Measurements from ENCODE around the gene RAVER2. TPM values are rescaled to one million over a fixed set of nuclear protein-coding genes. Genes with fewer than 3 reads are reported as not detected.

Gene RAVER2
- total RNA-seq, 2 experiments from 2014 or later, result 0.08 TPM; not detected in 1

DNA sequence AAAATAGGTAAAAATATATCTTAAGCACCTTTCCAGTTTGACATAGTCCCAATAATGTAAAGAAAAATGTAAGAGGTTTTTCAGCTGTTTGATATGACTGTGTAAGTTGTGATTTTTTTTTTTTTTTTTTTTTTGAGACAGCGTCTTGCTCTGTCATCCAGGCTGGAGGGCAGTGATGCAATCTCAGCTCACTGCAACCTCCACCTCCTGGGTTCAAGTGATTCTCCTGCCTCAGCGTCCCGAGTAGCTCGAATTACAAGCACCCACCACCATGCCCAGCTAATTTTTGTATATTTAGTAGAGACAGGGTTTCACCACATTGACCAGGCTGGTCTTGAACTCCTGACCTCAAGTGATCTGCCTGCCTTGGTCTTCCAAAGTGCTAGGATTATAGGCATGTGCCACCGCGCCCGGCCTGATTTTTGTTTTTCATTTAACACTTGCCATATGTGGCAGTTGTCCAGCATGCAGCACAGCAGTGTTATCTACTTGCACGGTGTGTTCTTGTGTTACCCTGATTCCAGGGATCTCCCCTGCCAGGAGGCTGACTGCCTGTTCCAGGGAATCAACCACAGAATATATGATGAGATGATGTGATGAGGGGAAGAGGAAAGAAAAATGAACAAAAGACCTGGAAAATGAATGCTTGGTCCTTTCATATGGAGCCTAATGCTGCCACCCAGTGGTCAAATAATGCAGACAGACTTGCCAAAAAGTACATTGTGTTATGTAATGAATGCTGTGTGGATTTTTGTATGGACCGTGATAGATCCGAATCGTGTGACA, 79.0 kb downstream of the RAVER2 start:
- H4K20me1 ChIP-seq (ENCODE audit: insufficient read depth, low read length), result no peaks in the 10 kb centered on the region
- H3K9me3 ChIP-seq (ENCODE audit: low read length), result no peaks in the 10 kb centered on the region
- CTCF ChIA-PET (ENCODE audit: unreplicated experiment), result no interaction called here
- POLR2A ChIA-PET, result interaction anchor here (0.7 to 1.0 kb wide), 3 partner anchors 13 to 558 kb away, joined by 3 to 5 read pairs (median 5); no protein-coding TSS in a partner anchor
- H3K4me3 ChIP-seq (ENCODE audit: low read depth, low read length, poor library complexity, severe bottlenecking), result no peak overlapping the region
- H3K27ac ChIP-seq (ENCODE audit: low read depth, low read length, poor library complexity, severe bottlenecking), result no peak overlapping the region
- intact Hi-C loops (cut with micrococcal nuclease; ENCODE audit: unreplicated experiment), result loop anchor here (1.0 to 2.0 kb wide), 3 partner anchors 138 to 555 kb away; no protein-coding TSS in a partner anchor
- BruUV-seq (replicated peaks), result no TSS peak
- peaks cover 3% of the 10 kb centered on the region for H3K4me1 ChIP-seq (ENCODE audit: insufficient read depth, low read length, poor library complexity, severe bottlenecking)
- no peak overlapping the region for H2AFZ ChIP-seq (ENCODE audit: low read length)
- no peaks in the 10 kb centered on the region for H3K36me3 ChIP-seq (ENCODE audit: insufficient read depth, low read length)
- peak; percentile 68 for DNase-seq (ENCODE audit: low spot score)
- H3K9me2 ChIP-seq (ENCODE audit: insufficient read depth, low read length), result no peaks in the 10 kb centered on the region
- TF ChIP-seq EZH2phosphoT487 (IDR thresholded peaks at IDR 0.05; ENCODE audit: borderline replicate concordance, low read depth, low read length), result no peak
- TF ChIP-seq, protein P1, sequence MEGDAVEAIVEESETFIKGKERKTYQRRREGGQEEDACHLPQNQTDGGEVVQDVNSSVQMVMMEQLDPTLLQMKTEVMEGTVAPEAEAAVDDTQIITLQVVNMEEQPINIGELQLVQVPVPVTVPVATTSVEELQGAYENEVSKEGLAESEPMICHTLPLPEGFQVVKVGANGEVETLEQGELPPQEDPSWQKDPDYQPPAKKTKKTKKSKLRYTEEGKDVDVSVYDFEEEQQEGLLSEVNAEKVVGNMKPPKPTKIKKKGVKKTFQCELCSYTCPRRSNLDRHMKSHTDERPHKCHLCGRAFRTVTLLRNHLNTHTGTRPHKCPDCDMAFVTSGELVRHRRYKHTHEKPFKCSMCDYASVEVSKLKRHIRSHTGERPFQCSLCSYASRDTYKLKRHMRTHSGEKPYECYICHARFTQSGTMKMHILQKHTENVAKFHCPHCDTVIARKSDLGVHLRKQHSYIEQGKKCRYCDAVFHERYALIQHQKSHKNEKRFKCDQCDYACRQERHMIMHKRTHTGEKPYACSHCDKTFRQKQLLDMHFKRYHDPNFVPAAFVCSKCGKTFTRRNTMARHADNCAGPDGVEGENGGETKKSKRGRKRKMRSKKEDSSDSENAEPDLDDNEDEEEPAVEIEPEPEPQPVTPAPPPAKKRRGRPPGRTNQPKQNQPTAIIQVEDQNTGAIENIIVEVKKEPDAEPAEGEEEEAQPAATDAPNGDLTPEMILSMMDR (conservative IDR thresholded peaks at IDR 0.05; ENCODE audit: low read length), result peak; percentile 93
- no peak overlapping the region for H3K4me2 ChIP-seq (ENCODE audit: low read length)
- no peaks in the 10 kb centered on the region for H3K79me2 ChIP-seq (ENCODE audit: insufficient read depth, low read depth, low read length)

DNA sequence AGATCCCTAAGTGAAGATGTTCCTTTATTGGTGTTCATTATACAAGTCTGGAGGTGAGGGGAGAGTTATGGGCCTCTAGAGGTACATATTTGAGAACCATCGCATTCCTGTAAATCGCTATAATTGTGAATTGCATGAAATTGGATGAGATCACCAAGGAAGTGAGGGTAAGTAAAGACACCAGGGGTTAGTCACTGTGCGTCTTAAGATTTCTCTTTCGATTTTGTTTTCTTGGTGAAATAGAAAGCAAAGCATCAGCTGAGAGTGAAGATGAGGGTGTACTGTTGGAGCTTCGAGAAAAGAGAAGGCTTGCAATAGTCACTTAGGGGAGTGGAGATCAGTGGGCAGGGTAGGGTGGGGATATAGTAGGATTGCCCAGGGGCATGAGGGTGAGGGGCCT, 82.1 kb downstream of the RAVER2 start:
- Histone ChIP-seq H3K27ac (ENCODE audit: low read depth, low read length, poor library complexity, severe bottlenecking) (no peak overlapping the region), H3K4me1 (ENCODE audit: insufficient read depth, low read length, poor library complexity, severe bottlenecking) (peaks cover 8% of the 10 kb centered on the region), H2AFZ (ENCODE audit: low read length) (no peak overlapping the region), H3K79me2 (ENCODE audit: insufficient read depth, low read depth, low read length) (no peaks in the 10 kb centered on the region), H3K9me3 (ENCODE audit: low read length) (no peaks in the 10 kb centered on the region), H3K36me3 (ENCODE audit: insufficient read depth, low read length) (peaks cover 4% of the 10 kb centered on the region; the same call in 1 of the 2 replicates), H3K4me2 (ENCODE audit: low read length) (no peak overlapping the region), H3K4me3 (ENCODE audit: low read depth, low read length, poor library complexity, severe bottlenecking) (no peak overlapping the region), H3K9me2 (ENCODE audit: insufficient read depth, low read length) (no peaks in the 10 kb centered on the region), H4K20me1 (ENCODE audit: insufficient read depth, low read length) (no peaks in the 10 kb centered on the region)
- no peak for TF ChIP-seq EZH2phosphoT487 (IDR thresholded peaks at IDR 0.05; ENCODE audit: borderline replicate concordance, low read depth, low read length)
- TF ChIP-seq, protein P1 (conservative IDR thresholded peaks at IDR 0.05; ENCODE audit: low read length), result no peak
- CTCF ChIA-PET (ENCODE audit: unreplicated experiment), result interaction anchor here (0.6 kb wide), 2 partner anchors 126 to 1206 kb away, joined by 3 to 17 read pairs; no protein-coding TSS in a partner anchor
- intact Hi-C loops (cut with micrococcal nuclease; ENCODE audit: unreplicated experiment), result no loop called here
- POLR2A ChIA-PET, result no interaction called here
- no TSS peak for BruUV-seq (replicated peaks)
- no peak for DNase-seq (ENCODE audit: low spot score)

DNA sequence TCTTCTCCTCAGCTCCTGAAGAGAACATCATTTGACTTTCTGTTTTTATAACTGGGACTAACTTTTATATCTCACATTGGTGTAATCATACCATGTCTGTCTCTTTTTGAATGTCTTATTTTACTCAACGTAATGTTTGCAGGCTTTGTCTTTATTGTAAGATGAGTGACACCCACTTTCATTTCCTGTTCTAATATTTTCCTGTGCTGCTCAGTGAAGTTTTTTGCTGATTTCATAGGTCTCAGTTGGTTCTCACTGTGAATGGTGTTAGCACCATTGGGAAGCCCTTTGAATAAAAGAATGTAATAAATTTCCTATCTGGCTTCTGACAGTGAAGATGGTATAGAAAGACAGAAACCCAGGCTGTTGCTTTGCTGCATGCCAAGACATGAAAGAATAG, 84.0 kb downstream of the RAVER2 start:
- Histone ChIP-seq H3K9me3 (ENCODE audit: low read length) (no peaks in the 10 kb centered on the region), H3K79me2 (ENCODE audit: insufficient read depth, low read depth, low read length) (no peaks in the 10 kb centered on the region), H3K9me2 (ENCODE audit: insufficient read depth, low read length) (no peaks in the 10 kb centered on the region), H3K27ac (ENCODE audit: low read depth, low read length, poor library complexity, severe bottlenecking) (no peak overlapping the region), H2AFZ (ENCODE audit: low read length) (no peak overlapping the region), H3K36me3 (ENCODE audit: insufficient read depth, low read length) (peaks cover 22% of the 10 kb centered on the region), H3K4me3 (ENCODE audit: low read depth, low read length, poor library complexity, severe bottlenecking) (no peak overlapping the region), H3K4me1 (ENCODE audit: insufficient read depth, low read length, poor library complexity, severe bottlenecking) (peaks cover 8% of the 10 kb centered on the region), H3K4me2 (ENCODE audit: low read length) (peak overlapping the region; percentile 23; the same call in 1 of the 2 replicates), H4K20me1 (ENCODE audit: insufficient read depth, low read length) (no peaks in the 10 kb centered on the region)
- intact Hi-C loops (cut with micrococcal nuclease; ENCODE audit: unreplicated experiment), result no loop called here
- ChIA-PET POLR2A (no interaction called here), CTCF (ENCODE audit: unreplicated experiment) (interaction anchor here (1.0 kb wide), 1 partner anchor 14 kb away, joined by 3 read pairs; no protein-coding TSS in a partner anchor)
- peak; percentile 25 for DNase-seq (ENCODE audit: low spot score)
- BruUV-seq (replicated peaks), result no TSS peak
- TF ChIP-seq, protein P1 (conservative IDR thresholded peaks at IDR 0.05; ENCODE audit: low read length), result no peak
- no peak for TF ChIP-seq EZH2phosphoT487 (IDR thresholded peaks at IDR 0.05; ENCODE audit: borderline replicate concordance, low read depth, low read length)
